GM12801 (cell line): ENCODE results near the gene PLGRKT.

Experiments
- TF ChIP-seq, protein P1 (sequence below): IDR thresholded peaks from one replicate; pipeline ENCODE4 v1.5.1; 2011; ENCODE audit warnings: control low read depth; ENCODE audit not compliant: insufficient read length; ENCODE audit errors: extremely low read depth

The PLGRKT gene

DNA sequence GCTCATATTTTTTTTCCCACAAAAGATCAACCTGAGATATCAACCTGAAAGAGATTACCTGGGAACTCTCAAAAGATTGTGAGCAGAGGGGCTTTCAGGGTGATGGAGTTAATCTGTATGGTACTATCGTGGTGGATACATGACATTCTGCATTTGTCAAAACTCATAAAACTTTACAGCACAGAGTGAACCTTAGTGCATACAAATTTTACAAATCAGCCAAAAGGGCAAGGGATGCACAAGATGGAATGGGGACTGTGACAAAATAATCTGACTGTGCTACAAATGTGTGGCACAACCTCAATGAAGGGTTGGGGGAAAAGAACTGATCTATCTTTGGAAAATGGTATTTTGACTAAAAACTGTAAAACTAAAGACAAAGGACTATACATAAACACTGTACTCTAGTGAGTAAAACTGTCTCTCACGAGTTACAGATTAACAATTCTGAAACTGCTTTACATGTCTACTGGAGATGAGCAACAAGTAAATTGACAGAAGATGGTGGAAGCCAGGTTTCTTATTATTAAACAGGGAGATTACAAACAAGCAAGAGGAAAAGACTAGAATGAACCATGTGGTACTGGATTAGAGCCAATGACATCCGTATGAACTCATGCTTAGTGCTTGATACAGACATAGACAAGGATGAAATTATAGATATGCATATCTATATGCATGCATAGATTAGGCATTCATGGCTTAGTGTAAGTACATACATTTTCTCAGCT is 73.3 kb downstream of the PLGRKT start:
- TF ChIP-seq, protein P1, sequence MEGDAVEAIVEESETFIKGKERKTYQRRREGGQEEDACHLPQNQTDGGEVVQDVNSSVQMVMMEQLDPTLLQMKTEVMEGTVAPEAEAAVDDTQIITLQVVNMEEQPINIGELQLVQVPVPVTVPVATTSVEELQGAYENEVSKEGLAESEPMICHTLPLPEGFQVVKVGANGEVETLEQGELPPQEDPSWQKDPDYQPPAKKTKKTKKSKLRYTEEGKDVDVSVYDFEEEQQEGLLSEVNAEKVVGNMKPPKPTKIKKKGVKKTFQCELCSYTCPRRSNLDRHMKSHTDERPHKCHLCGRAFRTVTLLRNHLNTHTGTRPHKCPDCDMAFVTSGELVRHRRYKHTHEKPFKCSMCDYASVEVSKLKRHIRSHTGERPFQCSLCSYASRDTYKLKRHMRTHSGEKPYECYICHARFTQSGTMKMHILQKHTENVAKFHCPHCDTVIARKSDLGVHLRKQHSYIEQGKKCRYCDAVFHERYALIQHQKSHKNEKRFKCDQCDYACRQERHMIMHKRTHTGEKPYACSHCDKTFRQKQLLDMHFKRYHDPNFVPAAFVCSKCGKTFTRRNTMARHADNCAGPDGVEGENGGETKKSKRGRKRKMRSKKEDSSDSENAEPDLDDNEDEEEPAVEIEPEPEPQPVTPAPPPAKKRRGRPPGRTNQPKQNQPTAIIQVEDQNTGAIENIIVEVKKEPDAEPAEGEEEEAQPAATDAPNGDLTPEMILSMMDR, result no peak

DNA sequence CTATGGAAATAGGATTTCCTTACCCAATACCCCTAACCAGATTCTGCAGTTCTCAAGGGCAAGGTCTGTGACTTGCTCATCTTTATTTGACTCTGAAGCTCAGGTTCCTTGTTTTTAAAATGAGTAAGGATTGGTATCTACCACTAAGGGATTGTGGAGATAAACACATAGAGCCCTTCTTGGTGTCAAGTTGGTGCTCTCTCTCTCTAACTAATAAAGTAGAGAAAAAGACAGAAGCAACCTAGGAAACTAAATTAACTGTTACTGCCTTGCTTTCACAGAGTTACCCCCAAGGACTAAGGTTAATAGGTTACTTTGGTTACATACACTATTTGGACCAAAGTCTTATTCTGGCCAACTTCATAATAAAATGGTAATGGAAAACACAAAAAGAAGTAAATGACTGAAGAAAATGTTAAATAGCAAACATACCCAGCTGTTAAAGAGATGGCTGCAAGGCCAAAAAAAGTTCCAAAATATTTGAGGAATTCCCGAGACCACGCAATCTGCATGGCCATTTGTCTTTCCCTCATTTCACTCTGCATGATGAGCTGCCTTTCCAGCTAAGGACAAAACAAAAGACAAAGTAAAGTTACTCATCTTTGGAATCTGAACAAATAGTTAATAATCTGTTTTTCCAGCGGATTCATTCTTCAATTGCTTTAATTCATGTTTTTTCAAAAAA is 76.3 kb downstream of the PLGRKT start:
- TF ChIP-seq, protein P1, result no peak

DNA sequence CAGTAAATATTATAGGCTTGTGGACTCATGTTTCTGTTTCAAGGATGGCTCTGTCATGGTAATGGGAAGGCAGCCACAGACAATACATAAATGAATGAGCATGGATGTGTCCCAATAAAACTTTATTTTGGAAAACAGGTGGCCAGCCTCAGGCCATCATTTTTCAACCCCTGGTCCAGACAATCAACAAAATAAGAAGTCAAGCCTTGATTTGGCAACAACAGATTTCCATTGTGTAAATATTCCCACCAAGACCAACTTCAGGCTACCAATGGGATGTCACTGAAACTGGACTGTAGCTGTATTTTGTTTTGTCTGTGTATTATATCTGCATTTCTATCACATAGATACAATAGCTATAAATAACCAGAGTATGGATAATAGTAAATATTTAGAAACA is 77.4 kb downstream of the PLGRKT start:
- TF ChIP-seq, protein P1, result no peak

DNA sequence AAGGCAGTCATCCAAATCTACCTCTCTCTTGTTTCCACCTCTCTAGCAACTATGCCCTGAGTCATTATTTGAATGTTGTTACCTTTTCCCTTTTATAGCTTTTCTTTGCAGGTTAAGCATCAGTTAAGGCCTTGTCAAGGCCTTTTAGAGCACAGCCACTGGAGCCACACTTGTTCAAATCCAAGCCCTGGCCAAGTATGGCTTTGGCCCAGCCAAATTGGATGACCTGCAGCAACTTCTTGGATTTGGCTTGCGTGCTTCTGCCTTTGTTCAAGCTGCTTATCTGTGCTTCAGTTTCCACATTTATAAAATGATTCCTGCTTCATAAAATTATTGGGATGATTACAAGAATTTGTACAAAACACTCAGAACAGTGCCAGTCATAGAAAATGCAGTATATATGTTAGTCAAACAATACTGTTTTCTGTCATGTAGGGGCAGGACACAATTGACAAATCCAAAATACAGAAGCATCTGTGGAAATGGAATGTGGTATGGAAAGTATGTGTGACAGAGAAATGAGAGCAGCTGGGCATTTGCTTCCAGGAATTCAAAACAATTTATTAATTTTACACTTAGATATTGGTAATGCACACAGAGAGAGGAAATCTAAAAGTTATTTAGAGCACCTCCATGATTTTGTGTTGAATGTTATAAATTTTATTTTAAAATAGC is 80.2 kb downstream of the PLGRKT start:
- TF ChIP-seq, protein P1, result no peak

DNA sequence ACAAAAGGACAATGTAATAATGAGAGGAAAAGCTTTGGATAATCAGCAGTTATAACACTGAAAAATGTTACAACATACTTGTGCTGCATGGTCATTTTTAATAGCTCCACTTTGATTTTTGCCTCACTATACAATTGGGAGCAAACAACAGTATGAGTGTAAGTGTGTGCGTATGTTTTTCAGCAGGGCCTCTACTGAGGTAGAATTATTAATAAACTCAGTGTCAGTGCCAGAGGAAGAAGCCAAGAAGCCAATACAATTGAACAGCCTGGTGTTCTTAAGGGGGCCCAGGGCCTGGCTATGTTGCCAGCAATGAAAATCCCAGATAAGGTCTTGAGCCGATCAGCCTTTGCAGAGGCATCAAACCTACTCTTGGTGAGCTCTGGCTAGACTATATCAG is 81.9 kb downstream of the PLGRKT start:
- TF ChIP-seq, protein P1, result no peak

DNA sequence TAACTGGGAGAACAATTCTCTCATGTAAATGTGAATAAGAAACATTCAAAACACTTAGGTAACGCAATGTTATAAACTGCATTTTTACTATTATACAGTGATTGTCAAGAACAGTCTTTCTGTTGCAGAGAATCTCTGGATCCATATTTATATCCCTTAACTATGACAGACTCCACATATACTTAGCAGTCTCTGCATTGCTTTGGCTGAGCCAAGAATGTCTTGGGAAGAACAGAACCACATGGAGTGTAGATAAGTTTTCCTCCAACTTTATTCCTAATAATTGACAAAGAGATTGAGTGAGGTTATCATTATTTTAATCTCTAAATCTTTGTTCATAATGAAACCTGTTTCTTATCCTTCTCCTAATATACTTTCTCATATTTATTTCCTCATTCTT is 82.5 kb downstream of the PLGRKT start:
- TF ChIP-seq, protein P1, result no peak

DNA sequence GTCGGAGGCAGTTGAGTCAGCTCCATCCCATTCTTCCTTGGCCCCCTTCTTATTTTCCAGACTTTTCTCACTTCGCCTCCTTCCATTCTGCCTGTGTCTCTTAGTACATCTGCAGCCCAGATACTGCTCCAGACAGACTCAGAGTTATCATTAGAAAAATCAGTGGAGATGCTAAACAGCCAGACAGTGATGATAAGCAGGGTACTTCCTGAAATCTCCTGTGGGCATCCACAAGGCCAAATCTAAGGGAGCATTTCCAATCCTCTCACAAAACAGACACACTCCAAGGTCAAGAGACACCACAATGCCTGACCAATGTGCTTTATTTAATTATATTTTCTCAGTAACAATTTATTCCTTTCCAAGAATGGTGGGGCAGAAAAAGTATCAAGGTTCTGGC is 83.5 kb downstream of the PLGRKT start:
- TF ChIP-seq, protein P1, result no peak
